Neuronal stem cell (in vitro differentiated cells): Measurements from ENCODE around the gene RAPGEF5.

ENCODE experiments used
- DNase-seq: peaks from one replicate; pipeline ENCODE4 v3.0.0-alpha.2; 2013; ENCODE audit warnings: low spot score
- H2AFZ ChIP-seq: one replicate; pipeline ENCODE4 v1.6.1; 2013; ENCODE audit warnings: mild to moderate bottlenecking, low read length, inconsistent platforms
- H2AK5ac ChIP-seq: 2 replicates; pipeline ENCODE4 v1.6.1; 2013; ENCODE audit warnings: low read depth, mild to moderate bottlenecking, inconsistent platforms, low read length, moderate library complexity, mixed read lengths
- H2BK120ac ChIP-seq: 2 replicates; pipeline ENCODE4 v1.6.1; 2013; ENCODE audit warnings: low read depth, mild to moderate bottlenecking, inconsistent platforms, low read length, moderate library complexity, mixed read lengths
- H2BK12ac ChIP-seq: one replicate; pipeline ENCODE4 v1.6.1; 2013; ENCODE audit warnings: low read length, inconsistent platforms
- H2BK15ac ChIP-seq: 2 replicates; pipeline ENCODE4 v1.6.1; 2013; ENCODE audit warnings: mild to moderate bottlenecking, low read length, inconsistent platforms, mixed read lengths
- H2BK5ac ChIP-seq: one replicate; pipeline ENCODE4 v1.6.1; 2013; ENCODE audit warnings: inconsistent platforms, mild to moderate bottlenecking, low read length, moderate library complexity
- H3K14ac ChIP-seq: one replicate; pipeline ENCODE4 v1.6.1; 2013; ENCODE audit warnings: low read length, inconsistent platforms
- H3K18ac ChIP-seq: 2 replicates; pipeline ENCODE4 v1.6.1; 2013; ENCODE audit warnings: low read length, inconsistent platforms
- H3K23ac ChIP-seq: 2 replicates; pipeline ENCODE4 v1.6.1; 2013; ENCODE audit warnings: low read depth, mild to moderate bottlenecking, mixed read lengths, low read length, inconsistent platforms; ENCODE audit not compliant: poor library complexity
- H3K27ac ChIP-seq: replicated peaks from 3 replicates; pipeline ENCODE4 v1.5.1; 2013; ENCODE audit warnings: low read length, inconsistent platforms
- H3K27me3 ChIP-seq, 3 experiments: 2 replicates each; pipeline ENCODE4 v1.6.1; 2013; ENCODE audit warnings: low read length in 3 of 3, mild to moderate bottlenecking in 2 of 3, inconsistent platforms in 1 of 3, low read depth in 1 of 3, mixed read lengths in 1 of 3, moderate library complexity in 1 of 3; ENCODE audit not compliant: control insufficient read depth in 3 of 3, insufficient read depth in 3 of 3
- H3K36me3 ChIP-seq, 2 donors: replicated peaks in 1 of 2; 2 replicates each; pipeline ENCODE4 v1.6.1; 2013; ENCODE audit warnings: low read length in 2 of 2; ENCODE audit not compliant: control insufficient read depth in 2 of 2, insufficient read depth in 2 of 2
- H3K4ac ChIP-seq: 2 replicates; pipeline ENCODE4 v1.6.1; 2013; ENCODE audit warnings: inconsistent platforms, mild to moderate bottlenecking, low read length, moderate library complexity
- H3K4me1 ChIP-seq, 2 donors: 1 replicate in 1 of 2; 2 replicates in 1 of 2; pipeline ENCODE4 v1.6.1; 2013; ENCODE audit warnings: low read length in 2 of 2, low read depth in 1 of 2; ENCODE audit not compliant: control insufficient read depth in 2 of 2, insufficient read depth in 1 of 2
- H3K4me2 ChIP-seq: one replicate; pipeline ENCODE4 v1.6.1; 2013; ENCODE audit warnings: mild to moderate bottlenecking, low read length, inconsistent platforms; ENCODE audit not compliant: insufficient read depth, poor library complexity, severe bottlenecking
- H3K4me3 ChIP-seq, 2 donors: 2 replicates each; pipeline ENCODE4 v1.5.1; 2013; ENCODE audit warnings: low read length in 2 of 2, mild to moderate bottlenecking in 2 of 2, inconsistent platforms in 1 of 2, moderate library complexity in 1 of 2
- H3K79me1 ChIP-seq: one replicate; pipeline ENCODE4 v1.6.1; 2013; ENCODE audit warnings: low read depth, mild to moderate bottlenecking, inconsistent platforms, low read length, moderate library complexity
- H3K9ac ChIP-seq: one replicate; pipeline ENCODE4 v1.6.1; 2013; ENCODE audit warnings: mild to moderate bottlenecking, low read depth, low read length, inconsistent platforms; ENCODE audit not compliant: poor library complexity
- H3K9me3 ChIP-seq, 2 donors: replicated peaks in 1 of 2; 2 replicates each; pipeline versions ENCODE3 to v1.6.1; 2013; ENCODE audit warnings: low read length in 2 of 2, mild to moderate bottlenecking in 2 of 2, inconsistent platforms in 1 of 2, low read depth in 1 of 2, mixed read lengths in 1 of 2, moderate library complexity in 1 of 2; ENCODE audit not compliant: control insufficient read depth in 2 of 2, insufficient read depth in 1 of 2
- H4K8ac ChIP-seq: one replicate; pipeline ENCODE4 v1.6.1; 2013; ENCODE audit warnings: low read depth, mild to moderate bottlenecking, inconsistent platforms, low read length, moderate library complexity
- H4K91ac ChIP-seq: one replicate; pipeline ENCODE4 v1.6.1; 2013; ENCODE audit warnings: low read length, low read depth, mild to moderate bottlenecking, inconsistent platforms; ENCODE audit not compliant: poor library complexity
- WGBS, 2 donors: extraction: QIAGEN DNeasy Blood & Tissue Kit; methylation state at CpG; one replicate each; pipeline ENCODE4 v1.1.7; 2013; ENCODE audit warnings: missing lambda C conversion rate in 2 of 2, mixed read lengths in 1 of 2; ENCODE audit not compliant: insufficient read length in 2 of 2, insufficient replicate concordance in 1 of 2; ENCODE audit errors: extremely low coverage in 2 of 2; 5-methylcytosine and 5-hydroxymethylcytosine counted together

Gene RAPGEF5

GRCh38 chr7:22176791-22177412, 180.1 kb downstream of the RAPGEF5 start:
- peaks cover 0 to 3% of the 10 kb centered on the region in 2 donors for H3K36me3 ChIP-seq
- no peak overlapping the region for H2BK5ac ChIP-seq
- H4K8ac ChIP-seq, result no peak overlapping the region
- no peak overlapping the region for H3K4me2 ChIP-seq
- DNase-seq, result no peak
- no peak overlapping the region for H2BK120ac ChIP-seq
- H3K4ac ChIP-seq, result no peak overlapping the region
- no peak overlapping the region for H2AK5ac ChIP-seq
- H2BK12ac ChIP-seq, result no peak overlapping the region
- WGBS, 2 donors, result no CpG with 5 or more reads among the region's 3 CpGs
- no peak overlapping the region for H2AFZ ChIP-seq
- H3K14ac ChIP-seq, result no peak overlapping the region
- no peak overlapping the region for H3K18ac ChIP-seq
- no peak overlapping the region for H3K27ac ChIP-seq
- no peak overlapping the region for H4K91ac ChIP-seq
- no peak overlapping the region for H2BK15ac ChIP-seq
- H3K27me3 ChIP-seq, result no peaks in the 10 kb centered on the region
- H3K23ac ChIP-seq, result no peak overlapping the region
- peaks cover 3% of the 10 kb centered on the region in 2 donors for H3K4me1 ChIP-seq
- no peaks in the 10 kb centered on the region for H3K79me1 ChIP-seq
- H3K4me3 ChIP-seq, result no peak overlapping the region
- H3K9ac ChIP-seq, result no peak overlapping the region
- H3K9me3 ChIP-seq, result peaks cover 3 to 27% of the 10 kb centered on the region in 2 donors

- Histone ChIP-seq H2AK5ac (no peak overlapping the region), H3K27ac (no peak overlapping the region), H2BK12ac (no peak overlapping the region), H3K23ac (no peak overlapping the region), H3K4me2 (no peak overlapping the region), H3K14ac (no peak overlapping the region), H3K18ac (no peak overlapping the region), H4K8ac (no peak overlapping the region), H2BK15ac (no peak overlapping the region), H3K4me1 (peaks cover 3% of the 10 kb centered on the region in 2 donors), H3K4ac (no peak overlapping the region), H3K9me3 (peaks cover 1 to 16% of the 10 kb centered on the region in 2 donors), H2BK5ac (no peak overlapping the region), H4K91ac (no peak overlapping the region), H2AFZ (no peak overlapping the region), H3K27me3 (no peaks in the 10 kb centered on the region), H3K9ac (no peak overlapping the region), H2BK120ac (no peak overlapping the region), H3K36me3 (peaks cover 0 to 3% of the 10 kb centered on the region in 2 donors), H3K4me3 (no peak overlapping the region), H3K79me1 (no peaks in the 10 kb centered on the region)
- DNase-seq, result no peak
Measured at GRCh38 chr7:22174574-22174953, 182.4 kb downstream of the RAPGEF5 start.

GRCh38 chr7:22173685-22174573, 183.0 kb downstream of the RAPGEF5 start:
- WGBS, 2 donors, result no CpG with 5 or more reads among the region's 7 CpGs
- H3K4me3 ChIP-seq, result no peak overlapping the region

GRCh38 chr7:22168129-22168634, 188.8 kb downstream of the RAPGEF5 start:
- no peak overlapping the region for H4K8ac ChIP-seq
- WGBS, 2 donors, result no CpG with 5 or more reads among the region's 1 CpG
- no peak overlapping the region for H3K4me3 ChIP-seq
- H3K9ac ChIP-seq, result no peak overlapping the region
- peaks cover 0 to 19% of the 10 kb centered on the region in 2 donors for H3K36me3 ChIP-seq
- H2BK12ac ChIP-seq, result no peak overlapping the region
- H2BK15ac ChIP-seq, result no peak overlapping the region
- no peak overlapping the region for H3K23ac ChIP-seq
- H3K27ac ChIP-seq, result no peak overlapping the region
- H3K79me1 ChIP-seq, result no peaks in the 10 kb centered on the region
- no peak overlapping the region for H3K4ac ChIP-seq
- no peaks in the 10 kb centered on the region for H3K27me3 ChIP-seq
- H3K9me3 ChIP-seq, result peaks cover 0 to 4% of the 10 kb centered on the region in 2 donors
- no peak overlapping the region for H2AK5ac ChIP-seq
- H2AFZ ChIP-seq, result no peak overlapping the region
- H3K4me2 ChIP-seq, result no peak overlapping the region
- H3K14ac ChIP-seq, result no peak overlapping the region
- H2BK5ac ChIP-seq, result no peak overlapping the region
- H3K18ac ChIP-seq, result no peak overlapping the region
- H4K91ac ChIP-seq, result no peak overlapping the region
- peaks cover 0 to 2% of the 10 kb centered on the region in 2 donors for H3K4me1 ChIP-seq
- no peak for DNase-seq
- H2BK120ac ChIP-seq, result no peak overlapping the region

More at GRCh38 chr7:22173685-22174573, 183.0 kb downstream of the RAPGEF5 start:
- H2BK120ac ChIP-seq, result no peak overlapping the region
- no peaks in the 10 kb centered on the region for H3K79me1 ChIP-seq
- H3K9me3 ChIP-seq, result peaks cover 0 to 12% of the 10 kb centered on the region in 2 donors
- H3K4ac ChIP-seq, result no peak overlapping the region
- no peak overlapping the region for H4K91ac ChIP-seq
- no peak overlapping the region for H3K14ac ChIP-seq
- H2BK5ac ChIP-seq, result no peak overlapping the region
- H3K27me3 ChIP-seq, result no peaks in the 10 kb centered on the region
- no peak overlapping the region for H2AFZ ChIP-seq
- H3K4me1 ChIP-seq, result peaks cover 3 to 4% of the 10 kb centered on the region in 2 donors
- H3K36me3 ChIP-seq, result peaks cover 0 to 3% of the 10 kb centered on the region in 2 donors
- H4K8ac ChIP-seq, result no peak overlapping the region
- no peak overlapping the region for H3K4me2 ChIP-seq
- H3K18ac ChIP-seq, result no peak overlapping the region
- H2AK5ac ChIP-seq, result peak overlapping the region; percentile 63
- H3K27ac ChIP-seq, result no peak overlapping the region
- H3K23ac ChIP-seq, result no peak overlapping the region
- no peak overlapping the region for H3K9ac ChIP-seq
- no peak for DNase-seq
- H2BK15ac ChIP-seq, result no peak overlapping the region
- H2BK12ac ChIP-seq, result no peak overlapping the region
